GM23248 (cell line): ENCODE measurements around the gene KRTAP10-3. TPM values are rescaled to one million over a fixed set of nuclear protein-coding genes. Genes with fewer than 3 reads are reported as not detected.

Experiments
- DNase-seq: peaks from one replicate; pipeline ENCODE4 v3.0.0-alpha.2; 2015
- H2AFZ ChIP-seq: fragments of 200-600 bp; sonication (generic); 2 replicates; pipeline ENCODE4 v1.6.1; 2016; ENCODE audit warnings: antibody characterized with exemption
- H3F3A ChIP-seq: fragments of 200-600 bp; sonication (generic); 2 replicates; pipeline ENCODE4 v1.6.1; 2016; ENCODE audit warnings: mild to moderate bottlenecking, antibody characterized with exemption, mixed run types; ENCODE audit not compliant: insufficient read depth
- H3K27ac ChIP-seq: fragments of 200-600 bp; sonication (generic); 2 replicates; pipeline ENCODE4 v1.5.1; 2016; ENCODE audit warnings: mild to moderate bottlenecking
- H3K27me3 ChIP-seq: fragments of 200-600 bp; sonication (generic); replicated peaks from 2 replicates; pipeline ENCODE4 v1.6.1; 2016; ENCODE audit warnings: mild to moderate bottlenecking; ENCODE audit not compliant: insufficient read depth
- H3K36me3 ChIP-seq: fragments of 200-600 bp; sonication (generic); 2 replicates; pipeline ENCODE4 v1.6.1; 2016; ENCODE audit warnings: low read depth, mild to moderate bottlenecking
- H3K4me1 ChIP-seq: fragments of 200-600 bp; sonication (generic); 2 replicates; pipeline ENCODE4 v1.6.1; 2016; ENCODE audit warnings: mild to moderate bottlenecking; ENCODE audit not compliant: insufficient read depth
- H3K4me2 ChIP-seq: fragments of 200-600 bp; sonication (generic); one replicate; pipeline ENCODE4 v1.6.1; 2016; ENCODE audit warnings: mild to moderate bottlenecking; ENCODE audit not compliant: unreplicated experiment
- H3K4me3 ChIP-seq: fragments of 200-600 bp; sonication (generic); 2 replicates; pipeline ENCODE4 v1.5.1; 2016; ENCODE audit warnings: mild to moderate bottlenecking
- H3K79me2 ChIP-seq: fragments of 200-600 bp; sonication (generic); 2 replicates; pipeline ENCODE4 v1.6.1; 2016; ENCODE audit warnings: mild to moderate bottlenecking; ENCODE audit not compliant: insufficient read depth
- H3K9ac ChIP-seq: fragments of 200-600 bp; sonication (generic); 2 replicates; pipeline ENCODE4 v1.6.1; 2016; ENCODE audit warnings: mild to moderate bottlenecking
- H3K9me2 ChIP-seq: fragments of 200-600 bp; sonication (generic); 2 replicates; pipeline ENCODE4 v1.6.1; 2016; ENCODE audit warnings: mixed run types, mild to moderate bottlenecking, moderate library complexity; ENCODE audit not compliant: insufficient read depth
- H3K9me3 ChIP-seq: fragments of 200-600 bp; sonication (generic); one replicate; pipeline ENCODE4 v1.6.1; 2017; ENCODE audit warnings: low read depth
- H4K20me1 ChIP-seq: fragments of 200-600 bp; sonication (generic); 2 replicates; pipeline ENCODE4 v1.6.0; 2016; ENCODE audit not compliant: insufficient read depth
- EZH2 ChIP-seq: fragments of 200-600 bp; sonication (generic); IDR thresholded peaks from 2 replicates; pipeline ENCODE4 v1.6.1; 2018; ENCODE audit warnings: antibody characterized with exemption, mild to moderate bottlenecking; ENCODE audit not compliant: insufficient read depth, poor library complexity, severe bottlenecking
- EZH2phosphoT487 ChIP-seq: fragments of 200-600 bp; sonication (generic); IDR thresholded peaks from 2 replicates; pipeline ENCODE4 v1.6.1; 2018; ENCODE audit warnings: antibody characterized with exemption, moderate library complexity, mild to moderate bottlenecking, low read depth; ENCODE audit not compliant: insufficient read depth
- WGBS, 2 experiments: methylation state at CpG; one replicate each; pipeline ENCODE4 v1.1.6; 2015 to 2017; ENCODE audit warnings: low lambda C conversion rate in 2 of 2, low coverage in 1 of 2; ENCODE audit errors: missing lambda C conversion rate in 2 of 2; 5-methylcytosine and 5-hydroxymethylcytosine counted together
- in situ Hi-C: fragments of 300-500 bp; cut with MboI; formaldehyde crosslinking; loops from 2 replicates; pipeline ENCODE4 v1.15.0; 2020
- polyA plus RNA-seq: library from polyadenylated mRNA; unstranded; fragments of >200 nt; fragmentation: Nextera tagmentation; extraction: Ambion mirVana; gene quantifications from 2 replicates; pipeline ENCODE4 v1.2.1, GENCODE V29; 2016
- total RNA-seq: library from RNA; depleted of rRNA; stranded (reverse); fragments of >200 nt; shearing (Covaris generic); gene quantifications from 2 replicates; pipeline ENCODE4 v1.2.3, GENCODE V29; 2014; rRNA removed

KRTAP10-3 gene
- total and polyA plus RNA-seq, 2 experiments from 2014 or later, result not detected

- no peak overlapping the region for H2AFZ ChIP-seq
- H3K4me3 ChIP-seq, result no peak overlapping the region
- no peaks in the 10 kb centered on the region for H4K20me1 ChIP-seq
- in situ Hi-C loops, result loop anchor here (25.0 kb wide), 1 partner anchor 428 kb away; the partner anchor contains the start of gene SLX9
- no peaks in the 10 kb centered on the region for H3K9me3 ChIP-seq
- no peaks in the 10 kb centered on the region for H3K4me1 ChIP-seq
- no peak overlapping the region for H3K27ac ChIP-seq
- 0 out of 2 replicates have a peak, but pooled peaks cover 10% of the 10 kb centered on the region for H3K27me3 ChIP-seq
- WGBS, 2 experiments, result 59 to 63% methylated on average over 9 to 12 of the region's 12 CpGs
- peak; percentile 55 for DNase-seq
- no peaks in the 10 kb centered on the region for H3K9me2 ChIP-seq
- TF ChIP-seq EZH2 (no peak), EZH2phosphoT487 (no peak)
- H3F3A ChIP-seq, result no peaks in the 10 kb centered on the region
- no peaks in the 10 kb centered on the region for H3K79me2 ChIP-seq
- H3K4me2 ChIP-seq, result no peak overlapping the region
- H3K36me3 ChIP-seq, result no peaks in the 10 kb centered on the region
- no peak overlapping the region for H3K9ac ChIP-seq
Observed at GRCh38 chr21:44509539-44509938, 49.1 kb downstream of the KRTAP10-3 start.

GRCh38 chr21:44508711-44509445 lies 49.7 kb downstream of the KRTAP10-3 start:
- no peak for DNase-seq
- H3F3A ChIP-seq, result no peaks in the 10 kb centered on the region
- no peak for TF ChIP-seq EZH2
- TF ChIP-seq EZH2phosphoT487, result no peak
- in situ Hi-C loops, result loop anchor here (25.0 kb wide), 1 partner anchor 428 kb away; the partner anchor contains the start of gene SLX9
- H3K79me2 ChIP-seq, result no peaks in the 10 kb centered on the region
- no peak overlapping the region for H3K27ac ChIP-seq
- H3K4me3 ChIP-seq, result no peak overlapping the region
- no peaks in the 10 kb centered on the region for H3K9me3 ChIP-seq
- no peaks in the 10 kb centered on the region for H3K4me1 ChIP-seq
- 0 out of 2 replicates have a peak, but pooled peaks cover 10% of the 10 kb centered on the region for H3K27me3 ChIP-seq
- 67 to 72% methylated on average over 30 of the region's 30 CpGs for WGBS, 2 experiments
- no peak overlapping the region for H3K4me2 ChIP-seq
- H4K20me1 ChIP-seq, result no peaks in the 10 kb centered on the region
- H2AFZ ChIP-seq, result no peak overlapping the region
- no peak overlapping the region for H3K9ac ChIP-seq
- no peaks in the 10 kb centered on the region for H3K9me2 ChIP-seq
- no peaks in the 10 kb centered on the region for H3K36me3 ChIP-seq

- Histone ChIP-seq H3K9me3 (no peaks in the 10 kb centered on the region), H3K9me2 (no peaks in the 10 kb centered on the region), H3K9ac (no peak overlapping the region), H3K36me3 (no peaks in the 10 kb centered on the region), H3K27ac (no peak overlapping the region), H3F3A (no peaks in the 10 kb centered on the region), H3K4me1 (no peaks in the 10 kb centered on the region), H2AFZ (no peak overlapping the region), H3K4me3 (no peak overlapping the region), H4K20me1 (no peaks in the 10 kb centered on the region), H3K79me2 (no peaks in the 10 kb centered on the region), H3K4me2 (no peak overlapping the region), H3K27me3 (0 out of 2 replicates have a peak, but pooled peaks cover 10% of the 10 kb centered on the region)
- no peak for DNase-seq
- TF ChIP-seq EZH2 (no peak), EZH2phosphoT487 (no peak)
- in situ Hi-C loops, result loop anchor here (25.0 kb wide), 1 partner anchor 429 kb away; the partner anchor contains the start of gene SLX9
- WGBS, 2 experiments, result 70 to 76% methylated on average over 9 of the region's 9 CpGs
Observed at GRCh38 chr21:44508426-44508710, 50.2 kb downstream of the KRTAP10-3 start.

Other genes starting within 250 kb of the KRTAP10-3 start
- gene CFAP410, start 219.4 kb downstream of the KRTAP10-3 start, total RNA-seq, result 17.0 and 20.5 TPM in 2 replicates
- gene CFAP410, start 219.4 kb downstream of the KRTAP10-3 start, polyA plus RNA-seq, result 19.8 and 20.8 TPM in 2 replicates
- gene TRPM2, start 205.2 kb downstream of the KRTAP10-3 start, total RNA-seq, result 0.13 and 0.22 TPM in 2 replicates
- gene TRPM2, start 205.2 kb downstream of the KRTAP10-3 start, polyA plus RNA-seq, result not detected in 2 replicates
- 0.32 and 0.38 TPM in 2 replicates for gene LRRC3, start 103.3 kb downstream of the KRTAP10-3 start, total RNA-seq
- 0.28 and 0.29 TPM in 2 replicates for gene LRRC3, start 103.3 kb downstream of the KRTAP10-3 start, polyA plus RNA-seq
- not detected in 2 replicates for gene KRTAP10-1, start 18.6 kb downstream of the KRTAP10-3 start, total RNA-seq
- not detected in 2 replicates for gene KRTAP10-1, start 18.6 kb downstream of the KRTAP10-3 start, polyA plus RNA-seq
- gene KRTAP10-2, start 7.3 kb downstream of the KRTAP10-3 start, total RNA-seq, result not detected in 2 replicates
- gene KRTAP10-2, start 7.3 kb downstream of the KRTAP10-3 start, polyA plus RNA-seq, result not detected in 2 replicates
- gene KRTAP10-4, start 14.9 kb upstream of the KRTAP10-3 start, total RNA-seq, result not detected in 2 replicates
- gene KRTAP10-4, start 14.9 kb upstream of the KRTAP10-3 start, polyA plus RNA-seq, result not detected in 2 replicates
- not detected in 2 replicates for gene KRTAP10-5, start 21.8 kb upstream of the KRTAP10-3 start, total RNA-seq
- not detected in 2 replicates for gene KRTAP10-5, start 21.8 kb upstream of the KRTAP10-3 start, polyA plus RNA-seq
- not detected in 2 replicates for gene KRTAP10-6, start 33.7 kb upstream of the KRTAP10-3 start, total RNA-seq
- not detected in 2 replicates for gene KRTAP10-6, start 33.7 kb upstream of the KRTAP10-3 start, polyA plus RNA-seq
- gene KRTAP10-7, start 41.8 kb upstream of the KRTAP10-3 start, total RNA-seq, result not detected in 2 replicates
- not detected in 2 replicates for gene KRTAP10-7, start 41.8 kb upstream of the KRTAP10-3 start, polyA plus RNA-seq
- gene KRTAP10-8, start 53.3 kb upstream of the KRTAP10-3 start, total RNA-seq, result not detected in 2 replicates
- not detected in 2 replicates for gene KRTAP10-8, start 53.3 kb upstream of the KRTAP10-3 start, polyA plus RNA-seq
- gene KRTAP10-9, start 68.3 kb upstream of the KRTAP10-3 start, total RNA-seq, result not detected in 2 replicates
- not detected in 2 replicates for gene KRTAP10-9, start 68.3 kb upstream of the KRTAP10-3 start, polyA plus RNA-seq
- gene KRTAP10-10, start 78.6 kb upstream of the KRTAP10-3 start, total RNA-seq, result not detected in 2 replicates
- not detected in 2 replicates for gene KRTAP10-10, start 78.6 kb upstream of the KRTAP10-3 start, polyA plus RNA-seq
- not detected in 2 replicates for gene KRTAP10-11, start 87.6 kb upstream of the KRTAP10-3 start, total RNA-seq
- not detected in 2 replicates for gene KRTAP10-11, start 87.6 kb upstream of the KRTAP10-3 start, polyA plus RNA-seq
- gene KRTAP12-4, start 95.9 kb upstream of the KRTAP10-3 start, total RNA-seq, result not detected in 2 replicates
- gene KRTAP12-4, start 95.9 kb upstream of the KRTAP10-3 start, polyA plus RNA-seq, result not detected in 2 replicates
- gene KRTAP12-3, start 99.1 kb upstream of the KRTAP10-3 start, total RNA-seq, result not detected in 2 replicates
- not detected in 2 replicates for gene KRTAP12-3, start 99.1 kb upstream of the KRTAP10-3 start, polyA plus RNA-seq
- not detected in 2 replicates for gene KRTAP12-2, start 108.1 kb upstream of the KRTAP10-3 start, total RNA-seq
- not detected in 2 replicates for gene KRTAP12-2, start 108.1 kb upstream of the KRTAP10-3 start, polyA plus RNA-seq
- not detected in 2 replicates for gene KRTAP12-1, start 123.4 kb upstream of the KRTAP10-3 start, total RNA-seq
- not detected in 2 replicates for gene KRTAP12-1, start 123.4 kb upstream of the KRTAP10-3 start, polyA plus RNA-seq
- gene KRTAP10-12, start 138.4 kb upstream of the KRTAP10-3 start, total RNA-seq, result not detected in 2 replicates
- gene KRTAP10-12, start 138.4 kb upstream of the KRTAP10-3 start, polyA plus RNA-seq, result not detected in 2 replicates
- gene TSPEAR, start 152.8 kb upstream of the KRTAP10-3 start, total RNA-seq, result not detected in 2 replicates
- not detected in 2 replicates for gene TSPEAR, start 152.8 kb upstream of the KRTAP10-3 start, polyA plus RNA-seq
- gene UBE2G2, start 243.0 kb upstream of the KRTAP10-3 start, total RNA-seq, result 39.1 and 48.6 TPM in 2 replicates
- 62.3 and 64.4 TPM in 2 replicates for gene UBE2G2, start 243.0 kb upstream of the KRTAP10-3 start, polyA plus RNA-seq